HG03060 (cell line): ENCODE measurements around the gene PNKP.
A peak's percentile ranks its signal among the peaks of the same experiment; 100 is the strongest.

Source experiments
- ATAC-seq: cut with Tn5 transposase; IDR thresholded peaks from one replicate; pipeline ENCODE4 v1.9.1; 2021; ENCODE audit warnings: low read depth, moderate number of reproducible peaks; ENCODE audit not compliant: unreplicated experiment

Gene PNKP

DNA sequence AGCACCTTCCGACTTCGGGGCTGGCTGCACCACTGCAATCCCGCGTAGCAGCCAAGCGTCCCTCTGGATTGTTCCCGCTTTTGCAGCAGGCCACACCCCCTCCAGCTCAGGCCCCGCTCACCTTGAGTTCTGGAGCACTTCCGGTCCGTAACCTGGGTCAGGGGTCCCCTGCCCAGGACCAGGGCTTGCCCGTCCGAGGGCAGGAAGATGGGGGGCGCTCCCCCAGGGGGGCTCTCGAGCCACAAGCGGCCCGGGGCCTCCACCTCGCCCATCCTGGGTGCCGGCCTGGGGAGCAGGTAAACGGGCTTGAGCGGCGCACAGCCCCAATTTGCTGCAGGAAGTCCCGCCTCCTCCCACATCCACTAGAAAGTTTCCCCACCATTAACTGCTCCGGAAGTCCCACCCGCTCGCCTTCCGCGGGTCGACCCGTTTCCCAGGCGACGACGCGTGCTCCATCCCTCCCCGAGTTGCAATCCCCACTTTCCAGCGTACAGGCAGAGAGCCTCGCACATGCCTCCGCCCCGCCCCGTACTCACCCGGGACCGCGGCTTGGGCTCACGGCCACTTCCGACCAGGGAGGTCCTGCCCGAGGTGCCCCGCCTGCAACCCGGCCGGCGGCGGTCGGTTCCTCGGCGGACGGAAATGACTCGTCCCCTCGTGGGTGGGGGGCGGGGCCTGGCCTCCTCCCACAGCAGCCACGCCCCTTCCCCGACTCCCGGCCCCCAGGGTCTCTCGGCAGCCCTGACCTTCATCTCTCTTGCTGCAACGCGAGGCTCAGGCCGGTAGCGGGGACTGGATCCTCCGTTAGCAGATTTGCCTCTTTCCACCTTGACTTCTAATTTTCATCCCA lies at the start of gene PNKP:
TSS of gene PNKP (minus strand) at position 644 of the 850 bp plus-strand sequence. CDS start at position 272, 372 bp downstream.
- ATAC-seq = no peak

DNA sequence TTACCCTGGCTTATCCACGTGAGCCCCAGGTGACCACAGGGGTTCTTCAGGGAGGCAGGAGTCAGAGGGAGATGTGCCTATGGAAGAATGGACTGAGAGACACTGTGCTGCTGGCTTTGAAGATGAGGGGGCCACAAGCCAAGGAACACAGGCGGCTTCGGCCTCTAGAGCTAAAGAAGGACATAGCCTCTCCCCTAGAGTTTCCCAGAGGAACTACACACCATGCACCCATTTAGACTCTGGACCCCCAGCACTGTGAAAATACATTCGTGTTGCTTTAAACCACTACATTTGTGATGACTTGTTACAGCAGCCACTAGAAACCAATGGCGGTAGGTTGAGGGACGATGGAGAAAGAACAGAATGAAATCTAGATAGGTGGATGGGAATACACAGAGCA lies 47.9 kb upstream of the PNKP start:
- ATAC-seq = no peak

DNA sequence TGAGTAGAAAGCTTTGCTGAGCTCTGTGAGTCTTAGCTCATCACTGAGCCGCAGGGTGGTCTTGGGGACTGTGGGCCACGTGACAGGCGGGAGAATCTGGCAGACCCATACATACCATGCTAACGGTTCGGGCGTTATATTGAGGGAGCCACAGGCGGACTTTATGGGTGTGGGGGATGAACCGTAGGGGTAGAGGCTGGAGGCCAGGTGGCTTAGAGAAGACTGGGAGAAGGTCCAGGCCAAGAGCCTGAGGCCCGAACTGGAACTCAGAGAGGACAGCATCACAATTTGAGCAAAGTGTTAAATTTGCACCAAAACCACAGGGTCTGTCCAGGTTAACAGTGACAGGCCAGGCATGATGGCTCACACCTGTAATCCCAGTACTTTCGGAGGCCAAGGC lies 46.3 kb upstream of the PNKP start:
- ATAC-seq = no peak

DNA sequence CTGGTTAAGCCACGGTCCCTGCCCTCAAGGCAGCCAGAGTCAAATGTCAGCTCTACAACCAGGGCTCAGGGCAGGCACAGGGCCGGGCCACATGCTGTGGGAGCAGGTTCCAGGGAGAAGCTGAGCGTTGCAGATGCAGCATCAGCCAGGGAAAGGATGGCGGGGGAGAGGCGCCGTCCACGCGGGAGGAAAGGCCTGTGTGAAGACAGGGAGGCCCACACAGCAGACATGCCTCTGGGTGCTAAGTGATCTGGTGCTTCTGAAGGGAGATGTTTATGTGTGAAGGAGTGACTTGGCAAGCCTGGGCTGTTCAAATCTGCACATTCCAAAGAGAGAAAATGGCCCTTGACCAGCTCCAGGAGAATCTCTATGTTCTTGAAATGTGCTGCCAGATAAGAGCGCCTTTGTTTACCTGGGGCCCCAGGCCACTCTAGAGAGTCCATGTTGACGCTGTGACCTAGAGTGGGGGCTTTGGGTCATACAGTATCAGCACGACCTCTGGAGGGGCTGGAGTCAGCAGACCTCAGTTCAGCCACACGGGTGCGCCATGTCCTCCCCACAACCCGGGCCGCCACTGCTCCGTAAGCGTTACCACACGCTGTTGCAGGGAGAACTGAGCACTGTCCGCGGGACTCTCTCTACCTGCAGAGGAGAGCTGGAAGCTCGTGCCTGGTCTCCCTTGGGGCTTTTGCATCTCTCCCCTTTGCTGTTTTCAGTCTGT lies 45.7 kb upstream of the PNKP start:
- no peak for ATAC-seq

DNA sequence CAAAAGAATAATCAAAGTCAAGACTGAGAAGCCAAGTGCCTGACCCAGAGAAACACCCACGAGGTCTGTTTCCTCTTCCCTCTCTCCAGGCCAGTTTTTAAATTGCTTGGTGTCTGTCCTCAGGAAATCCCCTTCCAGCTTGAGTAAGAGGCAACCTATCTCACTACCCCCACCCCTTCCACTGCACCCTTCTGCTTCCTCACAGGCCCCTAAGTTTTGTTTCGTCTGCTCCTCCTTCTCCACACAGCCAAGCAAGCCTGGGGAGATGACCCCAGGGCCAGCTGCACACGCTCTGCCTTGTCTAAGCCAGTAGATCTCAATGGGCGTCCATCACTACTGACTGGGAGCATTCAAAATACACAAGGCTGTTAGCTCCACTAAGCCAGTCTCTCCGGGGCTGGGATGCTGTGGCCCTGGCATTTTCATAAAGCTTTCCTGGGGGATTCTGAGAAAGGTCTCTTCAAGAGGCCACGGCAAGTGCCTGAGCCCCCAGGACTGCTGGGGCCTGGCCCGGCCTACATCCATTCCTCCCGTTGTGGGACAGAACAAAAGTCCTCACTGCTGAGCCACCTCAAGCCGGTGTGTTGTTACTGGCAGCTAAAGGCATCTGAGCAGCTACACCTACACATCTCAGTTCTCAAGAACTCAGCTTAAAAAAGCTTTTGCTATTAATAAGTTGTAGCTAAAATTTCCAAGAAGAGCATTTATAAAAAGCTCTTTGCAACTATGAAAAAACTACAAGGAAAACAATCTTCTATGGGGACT lies 44.2 kb upstream of the PNKP start:
- ATAC-seq = no peak

DNA sequence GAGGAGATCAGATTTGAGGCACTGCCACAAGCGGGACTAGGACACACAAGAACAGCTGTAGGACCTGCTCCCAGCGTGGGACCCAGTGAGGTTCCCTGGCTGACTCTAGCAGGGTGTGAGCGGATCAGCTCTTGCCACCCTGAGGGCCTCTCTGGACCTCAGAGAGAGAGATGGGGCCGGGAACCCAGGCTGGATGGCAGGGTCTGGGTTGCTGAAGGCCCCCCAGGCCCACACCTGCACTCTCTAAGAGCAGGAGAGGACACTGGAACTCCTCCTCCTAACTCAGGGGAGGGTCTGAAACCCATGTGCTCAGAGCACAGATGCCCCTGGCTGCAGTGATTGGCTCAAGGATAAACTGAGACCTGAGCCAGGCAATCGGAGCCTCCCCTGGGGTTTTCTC lies 42.8 kb upstream of the PNKP start:
- ATAC-seq = no peak

DNA sequence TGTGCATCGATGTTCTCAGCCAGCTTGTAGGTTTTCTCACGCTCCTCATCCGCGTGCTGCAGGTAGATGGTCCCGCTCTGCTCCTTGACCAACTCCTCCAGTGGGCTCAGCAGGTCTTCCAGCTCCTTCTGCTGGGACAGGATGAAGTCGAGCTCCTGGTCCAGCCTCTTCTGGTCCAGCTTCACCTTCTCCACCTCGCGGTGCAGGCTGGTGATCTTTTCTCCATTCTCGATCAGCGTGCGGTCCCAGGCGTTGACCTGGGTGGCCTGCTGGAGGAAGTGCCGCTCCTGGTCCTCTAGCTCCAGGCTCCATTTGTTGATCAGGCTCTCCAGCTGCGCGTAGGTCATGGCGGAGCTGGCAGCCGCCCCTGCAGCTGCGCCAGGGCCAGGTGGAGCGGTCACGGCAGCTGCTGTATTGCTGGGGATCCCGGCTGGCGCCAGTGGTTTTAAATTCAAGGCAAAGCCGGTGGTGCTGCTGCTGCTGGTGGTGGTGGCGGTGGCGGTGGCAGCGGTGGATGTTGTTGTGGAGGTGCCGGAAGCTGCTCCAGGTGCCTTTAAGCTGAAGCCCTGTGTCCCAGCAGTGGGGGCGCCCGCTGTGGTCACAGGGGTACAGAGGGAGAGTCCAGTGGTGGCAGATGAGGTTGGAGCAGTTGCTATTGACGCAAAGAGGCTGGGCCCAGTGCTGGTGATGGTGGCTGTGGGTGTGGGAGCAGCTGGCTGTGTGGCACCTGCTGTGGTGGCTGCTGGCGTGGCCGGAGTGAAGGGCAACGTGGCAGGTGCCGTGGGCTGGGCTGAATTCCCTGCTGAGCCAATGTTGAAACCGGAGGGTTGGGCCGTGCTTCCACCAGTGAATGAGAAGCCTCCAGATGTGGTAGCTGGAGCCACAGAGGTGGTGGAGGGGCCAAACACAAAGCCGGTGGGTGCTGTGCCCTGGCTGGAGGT lies 41.4 kb upstream of the PNKP start:
- ATAC-seq = no peak

DNA sequence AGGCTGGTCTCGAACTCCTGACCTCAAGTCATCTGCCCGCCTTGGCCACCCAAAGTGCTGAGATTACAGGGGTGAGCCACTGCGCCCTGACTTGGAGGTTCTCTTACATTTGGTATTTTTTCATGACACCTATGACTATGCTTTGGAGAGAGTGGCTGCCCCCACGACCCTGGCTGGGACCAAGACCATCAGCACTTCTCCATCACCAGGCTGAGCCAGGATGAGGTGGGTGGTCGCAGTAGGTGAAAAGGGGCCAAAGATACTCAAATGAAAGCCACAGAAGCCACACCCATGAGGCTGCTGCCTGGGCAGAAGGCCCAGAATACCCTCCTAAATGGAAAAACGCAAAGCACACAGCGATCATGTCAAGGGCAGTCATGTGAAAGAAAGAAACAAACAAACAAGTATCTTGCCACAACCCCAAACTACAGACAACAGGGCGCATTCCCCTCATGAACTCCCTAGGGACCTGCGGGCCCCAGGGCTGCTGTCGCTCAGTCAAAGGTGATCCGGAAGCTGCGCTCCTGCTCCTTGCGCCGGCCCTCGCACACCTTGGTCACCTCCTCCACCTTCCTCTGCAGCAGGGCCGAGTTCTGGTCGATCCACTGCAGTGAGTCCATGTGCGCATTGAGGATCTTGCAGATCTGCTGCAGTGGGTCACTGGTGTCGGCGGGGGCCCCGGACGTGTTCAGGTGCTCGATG lies 40.5 kb upstream of the PNKP start:
- peak; percentile 35 for ATAC-seq

DNA sequence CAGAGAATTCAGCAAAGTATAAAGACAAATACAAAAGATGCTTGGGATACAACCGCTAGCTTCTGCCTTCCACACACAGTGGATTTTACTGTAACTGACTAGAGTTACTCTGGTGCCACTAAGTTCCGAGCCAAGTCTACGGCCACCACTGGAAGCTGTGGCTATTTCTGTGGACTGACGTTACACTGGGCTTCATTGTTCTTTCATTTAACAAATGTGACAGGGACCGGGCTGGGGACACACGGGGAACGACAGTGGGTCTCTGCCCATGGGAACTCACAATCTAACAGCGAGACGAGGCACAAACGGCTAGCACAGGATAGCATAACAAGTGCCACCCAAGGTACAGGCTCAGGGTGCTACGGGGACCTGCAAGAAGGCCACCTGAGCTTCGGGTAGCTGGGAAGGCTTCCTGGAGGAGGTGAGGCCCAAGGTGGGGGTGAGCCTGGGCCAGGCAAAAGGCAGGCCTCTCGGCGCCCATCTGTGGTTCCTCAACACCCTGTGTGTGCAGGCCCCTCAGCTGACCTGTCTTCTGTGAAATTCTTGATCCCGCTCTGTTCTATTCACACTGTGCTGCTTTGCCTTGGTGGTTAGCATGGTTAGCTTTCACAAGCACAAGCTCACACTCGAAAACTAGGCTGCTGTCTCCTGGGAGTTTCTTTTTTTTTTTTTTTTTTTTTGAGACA lies 39.6 kb upstream of the PNKP start:
- peak; percentile 36 for ATAC-seq

DNA sequence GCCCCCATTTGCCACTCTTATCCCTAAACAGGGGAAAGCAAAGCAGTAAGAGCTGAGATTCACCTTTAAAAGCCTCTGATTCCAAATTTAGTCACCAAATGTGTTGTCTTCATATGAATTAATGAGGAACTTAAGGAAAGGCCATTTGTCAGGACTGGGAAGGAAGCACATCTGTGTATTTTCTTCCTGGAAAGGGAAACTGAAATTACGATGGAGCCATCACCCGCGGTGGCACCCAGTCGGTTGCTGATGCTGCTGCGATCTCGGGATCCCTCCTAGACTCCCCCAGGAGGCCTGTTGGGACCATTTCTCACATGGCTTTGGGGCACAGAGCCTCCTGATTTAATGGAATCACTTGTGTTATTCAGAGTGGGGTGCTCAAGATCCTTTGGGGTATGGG lies 36.8 kb upstream of the PNKP start:
- ATAC-seq = no peak

DNA sequence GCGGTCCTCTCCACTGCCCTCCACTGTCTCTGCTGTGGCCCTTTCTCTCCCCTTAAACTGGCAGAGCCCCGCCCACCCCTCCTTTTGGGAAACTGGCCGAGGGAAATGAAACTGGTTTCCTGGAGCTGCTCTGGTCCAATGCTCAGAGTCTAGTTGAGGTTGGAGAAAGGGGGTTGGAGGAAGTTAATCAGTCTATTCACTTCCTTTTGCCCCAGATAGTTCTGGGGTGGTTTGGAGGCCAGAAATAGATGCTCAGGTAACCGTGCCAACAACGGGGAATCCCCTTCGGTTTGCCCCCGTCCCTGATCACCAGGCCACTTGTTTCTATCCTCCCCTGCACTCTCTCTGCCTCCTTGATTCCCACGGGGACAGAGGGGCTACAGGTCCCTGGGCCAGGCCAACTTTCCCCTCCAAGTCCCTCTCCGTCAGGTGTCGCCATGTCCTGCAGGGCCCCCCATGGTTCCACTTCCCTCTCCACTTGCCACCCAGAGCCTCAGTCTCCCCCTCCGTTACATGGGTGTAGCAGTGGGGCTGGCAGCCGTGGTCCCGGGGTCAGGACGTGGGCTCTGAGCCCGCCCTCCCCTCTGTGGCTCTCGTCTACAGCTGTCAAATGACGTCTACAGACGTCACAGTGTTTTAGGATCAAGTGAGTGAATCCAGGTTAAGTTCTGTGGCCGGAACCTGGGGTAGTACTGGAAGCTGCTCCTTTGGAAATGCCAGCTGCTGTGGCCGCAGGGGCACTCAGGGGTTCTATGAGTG lies 29.7 kb upstream of the PNKP start, which contains the start of gene IL4I1:
TSS of gene IL4I1 (minus strand) at position 25 of the 759 bp plus-strand sequence. CDS start 727 bp downstream, outside the sequence.
- ATAC-seq = peak; percentile 51

DNA sequence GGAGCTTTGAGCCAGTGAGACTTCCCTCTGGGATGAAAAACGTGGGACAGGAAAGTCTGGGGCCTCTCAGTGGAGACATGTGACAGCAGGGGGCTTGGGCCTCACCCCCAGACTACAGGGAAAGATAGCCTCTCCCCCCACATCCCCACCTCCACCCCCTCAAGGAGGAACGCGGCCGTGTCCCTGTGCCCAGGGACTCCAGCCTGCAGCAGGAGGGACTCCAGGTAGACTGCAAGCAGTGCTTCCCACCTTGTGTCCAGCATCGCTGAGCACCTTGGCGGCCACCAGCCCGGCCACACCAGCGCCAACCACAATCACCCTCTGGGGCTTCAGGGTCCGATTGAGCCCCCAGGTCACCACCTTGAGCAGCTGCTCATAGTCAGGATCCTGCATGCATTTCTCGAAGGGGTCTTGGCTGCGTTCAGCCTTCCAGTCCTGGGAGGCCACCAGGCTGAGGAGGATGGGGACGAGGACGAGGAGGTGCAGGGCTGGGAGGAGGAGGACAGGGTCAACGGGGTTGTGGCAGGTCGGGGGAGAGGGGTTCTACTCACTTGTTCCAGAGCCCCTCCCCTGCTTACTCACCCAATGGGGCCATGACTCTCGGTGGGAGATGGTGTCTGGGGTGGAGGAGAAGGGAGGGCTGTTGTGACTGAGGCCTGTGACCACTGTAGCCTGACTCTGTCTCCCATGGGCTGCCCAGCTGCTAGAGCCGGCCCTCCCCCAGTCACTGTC lies 28.4 kb upstream of the PNKP start:
- ATAC-seq = no peak

DNA sequence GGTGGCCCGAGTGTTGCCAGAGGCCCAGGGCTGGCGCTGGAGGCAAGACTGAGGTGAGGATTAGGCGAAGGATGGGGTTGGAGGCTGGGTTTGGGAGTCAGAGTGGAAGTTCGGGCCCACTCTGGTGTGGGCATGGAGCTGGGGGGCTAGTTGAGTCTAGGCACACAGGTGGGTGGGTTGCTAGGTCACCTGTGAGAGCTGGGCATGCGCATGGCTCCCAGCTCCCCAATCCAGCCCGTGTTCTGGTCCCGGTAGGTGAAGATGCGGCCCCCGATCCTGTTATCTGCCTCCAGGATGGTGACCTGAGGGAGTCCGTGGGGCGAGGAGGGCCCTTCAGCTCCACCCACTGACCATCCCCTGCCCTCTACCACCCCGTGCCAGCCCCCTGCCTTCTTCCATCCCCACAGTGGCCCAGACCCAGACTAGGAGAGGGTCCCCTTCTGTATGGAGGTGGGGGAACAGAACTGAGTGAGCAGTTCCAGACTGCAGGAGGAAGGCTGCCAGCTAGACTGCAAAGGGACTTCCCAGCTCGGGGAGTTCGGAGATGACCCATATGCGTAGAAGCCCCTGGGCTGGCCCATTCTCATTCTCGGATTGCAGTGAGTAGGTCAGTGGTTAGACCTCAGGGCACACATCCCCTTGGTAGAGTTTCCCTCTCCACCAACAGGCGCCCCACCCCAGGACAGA lies 27.6 kb upstream of the PNKP start:
- no peak for ATAC-seq

DNA sequence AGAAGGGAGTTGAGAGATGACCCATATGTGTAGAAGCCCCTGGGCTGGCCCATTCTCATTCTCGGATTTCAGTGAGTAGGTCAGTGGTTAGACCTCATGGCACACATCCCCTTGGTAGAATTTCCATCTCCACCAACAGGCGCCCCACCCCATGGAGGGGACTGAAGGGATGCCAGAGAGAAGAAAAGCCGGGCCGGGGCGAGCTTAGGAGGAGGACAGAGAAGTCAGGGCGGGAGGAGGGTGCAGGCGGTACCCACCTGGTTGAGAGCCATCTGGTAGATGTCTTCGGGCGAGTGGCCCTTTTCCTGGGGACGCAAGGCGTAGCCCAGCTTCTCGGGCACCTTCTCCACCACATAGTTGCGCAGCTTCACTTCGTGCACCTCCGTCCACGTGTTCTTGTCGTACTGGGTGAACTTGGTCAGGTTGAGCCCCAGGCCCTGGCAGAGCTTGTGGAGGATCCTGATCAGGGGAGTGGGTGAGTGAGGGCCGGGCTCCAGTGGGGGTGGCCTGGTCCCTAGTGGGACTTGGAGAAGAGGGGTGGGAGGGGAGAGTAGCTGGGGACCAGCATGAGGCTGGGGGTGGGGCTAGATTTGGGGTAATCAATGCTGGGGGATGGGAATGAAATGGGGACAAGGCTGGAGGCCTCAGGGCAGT lies 26.8 kb upstream of the PNKP start:
- ATAC-seq = no peak

DNA sequence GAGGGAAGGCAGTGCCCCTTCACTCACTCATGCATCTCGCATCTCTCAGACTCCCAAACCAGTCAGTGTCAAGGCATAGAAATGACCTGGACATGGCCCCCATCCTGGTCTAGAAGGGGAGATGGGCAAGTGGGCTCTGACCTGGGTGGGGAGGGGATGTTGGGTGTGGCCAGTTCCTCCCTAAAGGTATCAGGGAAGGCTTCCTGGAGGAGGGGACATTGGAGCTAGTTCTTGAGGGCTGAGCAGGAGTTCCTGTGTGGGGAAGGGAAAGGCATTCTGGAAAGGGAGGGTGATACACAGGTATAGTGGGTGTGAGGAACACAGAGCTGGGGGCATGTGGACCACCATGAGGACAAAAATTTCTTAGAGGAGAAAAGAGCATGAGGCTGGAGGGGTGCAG lies 25.3 kb upstream of the PNKP start:
- ATAC-seq = no peak

DNA sequence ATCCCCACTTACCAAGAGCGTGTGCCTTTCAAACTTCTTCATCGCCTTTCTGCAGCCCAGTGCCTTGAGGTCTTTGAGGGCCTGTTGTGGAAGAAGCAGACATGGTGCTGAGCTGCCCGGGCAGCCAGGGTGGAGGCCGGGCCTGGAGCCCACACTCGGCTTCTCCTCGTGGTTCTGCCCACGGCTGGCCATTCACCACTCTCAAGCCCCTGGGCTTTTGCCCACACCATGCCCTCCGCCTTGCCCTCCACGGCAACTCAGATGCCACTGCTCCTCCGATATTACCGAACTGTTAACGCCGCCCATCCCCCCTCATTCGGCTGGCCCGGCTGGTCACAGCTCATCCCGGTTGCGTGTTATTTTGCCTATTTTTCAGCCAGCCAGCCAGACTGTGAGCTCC lies 24.0 kb upstream of the PNKP start:
- no peak for ATAC-seq
